ENCODE data around the gene HCFC1. TPM values are rescaled to one million over a fixed set of nuclear protein-coding genes. Genes with fewer than 3 reads are reported as not detected.
A peak's percentile ranks its signal among the peaks of the same experiment; 100 is the strongest.

Gene HCFC1
- total and polyA plus RNA-seq, 9 of the 15 experiments (the other 6 are each of a cell fraction or from before 2014, with no cell fraction given): 2.8 to 133 (median 17.1) TPM

GRCh38 chrX:154002215-154002719, 30.6 kb upstream of the HCFC1 start (continued):
- TF ChIP-seq TFAP4 (CRISPR knock-in tag; IDR thresholded peaks at IDR 0.05; ENCODE audit: borderline replicate concordance) (peak; percentile 29; the same call in 1 of the 2 replicates), ZHX1 (conservative IDR thresholded peaks at IDR 0.05; ENCODE audit: low read length) (no peak), FOXO4 (CRISPR knock-in tag; IDR thresholded peaks at IDR 0.05) (0 out of 2 replicates have a peak, but pooled peaks have one; percentile 68), NFATC3 (IDR thresholded peaks at IDR 0.05) (no peak), SLC30A9 (CRISPR knock-in tag; IDR thresholded peaks at IDR 0.05) (no peak), DDX20 (tag; IDR thresholded peaks at IDR 0.05; ENCODE audit: low read depth) (peak; percentile 84), RBM39 (optimal IDR thresholded peaks at IDR 0.05; ENCODE audit: low read depth, low read length) (no peak), SMARCB1 (IDR thresholded peaks at IDR 0.05; ENCODE audit: insufficient read length, low read depth) (no peak), THRA (IDR thresholded peaks at IDR 0.05) (no peak), MED1 (CRISPR knock-in tag; IDR thresholded peaks at IDR 0.05; ENCODE audit: borderline replicate concordance) (no peak), STAG1 (CRISPR knock-in tag; IDR thresholded peaks at IDR 0.05; ENCODE audit: borderline replicate concordance) (no peak), CTBP1 (IDR thresholded peaks at IDR 0.05; ENCODE audit: borderline replicate concordance) (no peak), BCL6 (CRISPR knock-in tag; IDR thresholded peaks at IDR 0.05) (peak; percentile 84), RCOR1 (IDR thresholded peaks at IDR 0.05; ENCODE audit: borderline replicate concordance in 1 of 2, low read depth in 2 of 2, low read length in 2 of 2) (no peak), ZNF766 (CRISPR knock-in tag; conservative IDR thresholded peaks at IDR 0.05) (peak; percentile 98), ZNF77 (CRISPR knock-in tag; IDR thresholded peaks at IDR 0.05) (no peak), ZNF217 (CRISPR knock-in tag; IDR thresholded peaks at IDR 0.05) (no peak), TFE3 (CRISPR knock-in tag; IDR thresholded peaks at IDR 0.05) (peak; percentile 27), ZNF717 (CRISPR knock-in tag; IDR thresholded peaks at IDR 0.05) (no peak), GTF2B (IDR thresholded peaks at IDR 0.05; ENCODE audit: extremely low read depth, insufficient read length) (no peak), CBX2 (IDR thresholded peaks at IDR 0.05; ENCODE audit: insufficient read depth, low read length, poor library complexity, severe bottlenecking) (no peak)
